Karpas-422 (cell line): ENCODE measurements around the gene ADAM15. TPM values are rescaled to one million over a fixed set of nuclear protein-coding genes. Genes with fewer than 3 reads are reported as not detected.
A peak's percentile ranks its signal among the peaks of the same experiment; 100 is the strongest.

Experiments
- DNase-seq: peaks from one replicate; pipeline ENCODE4 v3.0.0-alpha.2; 2015
- H2AFZ ChIP-seq: fragments of 200-600 bp; sonication (generic); 2 replicates; pipeline ENCODE4 v1.6.1; 2014; ENCODE audit warnings: antibody characterized with exemption, low read length, mixed read lengths
- H3K27ac ChIP-seq: fragments of 200-600 bp; sonication (generic); 2 replicates; pipeline ENCODE4 v1.5.1; 2014; ENCODE audit warnings: mild to moderate bottlenecking, low read length, moderate library complexity
- H3K27me3 ChIP-seq: fragments of 200-600 bp; sonication (generic); 2 replicates; pipeline ENCODE4 v1.6.1; 2014; ENCODE audit warnings: low read length, mixed read lengths
- H3K36me3 ChIP-seq: fragments of 200-600 bp; sonication (generic); 2 replicates; pipeline ENCODE4 v1.6.1; 2014; ENCODE audit warnings: low read length, mixed read lengths; ENCODE audit not compliant: insufficient read depth
- H3K4me1 ChIP-seq: fragments of 200-600 bp; sonication (generic); 2 replicates; pipeline ENCODE4 v1.6.1; 2014; ENCODE audit warnings: mild to moderate bottlenecking, low read length, mixed read lengths
- H3K4me2 ChIP-seq: fragments of 200-600 bp; sonication (generic); 2 replicates; pipeline ENCODE4 v1.6.1; 2014; ENCODE audit warnings: low read length, low read depth, mild to moderate bottlenecking; ENCODE audit not compliant: poor library complexity, severe bottlenecking
- H3K4me3 ChIP-seq: fragments of 200-600 bp; sonication (generic); 2 replicates; pipeline ENCODE4 v1.5.1; 2014; ENCODE audit warnings: mild to moderate bottlenecking, antibody characterized with exemption, low read length, mixed read lengths
- H3K79me2 ChIP-seq: fragments of 200-600 bp; sonication (generic); 2 replicates; pipeline ENCODE4 v1.6.1; 2014; ENCODE audit warnings: mild to moderate bottlenecking, low read length, mixed read lengths
- H3K9ac ChIP-seq: fragments of 200-600 bp; sonication (generic); 2 replicates; pipeline ENCODE4 v1.6.0; 2014; ENCODE audit warnings: low read length
- H3K9me2 ChIP-seq: fragments of 200-600 bp; sonication (generic), shearing (Covaris generic); replicated peaks from 2 replicates; pipeline ENCODE4 v1.6.0; 2014; ENCODE audit warnings: mild to moderate bottlenecking, low read length, moderate library complexity; ENCODE audit not compliant: insufficient read depth
- H3K9me3 ChIP-seq: fragments of 300-700, 200-600 bp; sonication (generic); 2 replicates; pipeline ENCODE4 v1.6.1; 2014; ENCODE audit warnings: low read length, mixed read lengths
- H4K20me1 ChIP-seq: fragments of 200-600 bp; sonication (generic); 2 replicates; pipeline ENCODE4 v1.6.1; 2014; ENCODE audit warnings: mild to moderate bottlenecking, antibody characterized with exemption, low read length, low read depth; ENCODE audit not compliant: insufficient read depth
- total RNA-seq: library from RNA; depleted of rRNA; stranded (reverse); fragments of >200 nt; shearing (Covaris generic); gene quantifications from 2 replicates; pipeline ENCODE4 v1.2.3, GENCODE V29; 2014; ENCODE audit warnings: low replicate concordance

ADAM15 gene
- total RNA-seq, 1 experiment from 2014 or later = 33.6 TPM

- DNase-seq = no peak
- H3K9ac ChIP-seq = no peak overlapping the region
- no peaks in the 10 kb centered on the region for H3K79me2 ChIP-seq
- no peak overlapping the region for H2AFZ ChIP-seq
- no peak overlapping the region for H3K4me2 ChIP-seq
- no peak overlapping the region for H3K27ac ChIP-seq
- no peaks in the 10 kb centered on the region for H3K9me3 ChIP-seq
- 0 out of 2 replicates have a peak, but pooled peaks cover 8% of the 10 kb centered on the region for H4K20me1 ChIP-seq
- no peaks in the 10 kb centered on the region for H3K36me3 ChIP-seq
- H3K4me1 ChIP-seq = peaks cover 43% of the 10 kb centered on the region
- H3K9me2 ChIP-seq = no peaks in the 10 kb centered on the region
- H3K27me3 ChIP-seq = no peaks in the 10 kb centered on the region
- no peak overlapping the region for H3K4me3 ChIP-seq
Observed at GRCh38 chr1:155073377-155074242, 22.5 kb downstream of the ADAM15 start.

- no peak overlapping the region for H3K27ac ChIP-seq
- no peaks in the 10 kb centered on the region for H3K36me3 ChIP-seq
- H4K20me1 ChIP-seq = 0 out of 2 replicates have a peak, but pooled peaks cover 8% of the 10 kb centered on the region
- no peaks in the 10 kb centered on the region for H3K9me2 ChIP-seq
- H3K9ac ChIP-seq = no peak overlapping the region
- no peak for DNase-seq
- H3K79me2 ChIP-seq = no peaks in the 10 kb centered on the region
- H3K27me3 ChIP-seq = no peaks in the 10 kb centered on the region
- H2AFZ ChIP-seq = no peak overlapping the region
- no peaks in the 10 kb centered on the region for H3K9me3 ChIP-seq
- H3K4me3 ChIP-seq = no peak overlapping the region
- H3K4me2 ChIP-seq = no peak overlapping the region
- peaks cover 43% of the 10 kb centered on the region for H3K4me1 ChIP-seq
Observed at GRCh38 chr1:155075535-155075934, 24.4 kb downstream of the ADAM15 start.

GRCh38 chr1:155076371-155076770 is 25.3 kb downstream of the ADAM15 start:
- DNase-seq = no peak
- H3K4me1 ChIP-seq = peaks cover 43% of the 10 kb centered on the region
- 0 out of 2 replicates have a peak, but pooled peaks cover 8% of the 10 kb centered on the region for H4K20me1 ChIP-seq
- H3K4me3 ChIP-seq = no peak overlapping the region
- H3K36me3 ChIP-seq = no peaks in the 10 kb centered on the region
- H3K9me2 ChIP-seq = no peaks in the 10 kb centered on the region
- H2AFZ ChIP-seq = no peak overlapping the region
- H3K27ac ChIP-seq = no peak overlapping the region
- no peak overlapping the region for H3K4me2 ChIP-seq
- no peaks in the 10 kb centered on the region for H3K9me3 ChIP-seq
- H3K27me3 ChIP-seq = no peaks in the 10 kb centered on the region
- H3K9ac ChIP-seq = no peak overlapping the region
- no peaks in the 10 kb centered on the region for H3K79me2 ChIP-seq

- no peaks in the 10 kb centered on the region for H3K9me3 ChIP-seq
- H3K9ac ChIP-seq = no peak overlapping the region
- H4K20me1 ChIP-seq = 0 out of 2 replicates have a peak, but pooled peaks cover 6% of the 10 kb centered on the region
- H3K27me3 ChIP-seq = no peaks in the 10 kb centered on the region
- no peaks in the 10 kb centered on the region for H3K36me3 ChIP-seq
- no peaks in the 10 kb centered on the region for H3K9me2 ChIP-seq
- H3K4me3 ChIP-seq = no peak overlapping the region
- H3K27ac ChIP-seq = no peak overlapping the region
- H3K4me2 ChIP-seq = no peak overlapping the region
- H3K4me1 ChIP-seq = peaks cover 40% of the 10 kb centered on the region
- no peak for DNase-seq
- no peaks in the 10 kb centered on the region for H3K79me2 ChIP-seq
- no peak overlapping the region for H2AFZ ChIP-seq
Observed at GRCh38 chr1:155077346-155077745, 26.2 kb downstream of the ADAM15 start.

- H3K36me3 ChIP-seq = no peaks in the 10 kb centered on the region
- no peak for DNase-seq
- peak overlapping the region; percentile 78 for H3K4me2 ChIP-seq
- H3K9ac ChIP-seq = no peak overlapping the region
- 0 out of 2 replicates have a peak, but pooled peaks cover 3% of the 10 kb centered on the region for H4K20me1 ChIP-seq
- H3K27me3 ChIP-seq = no peaks in the 10 kb centered on the region
- H3K9me3 ChIP-seq = no peaks in the 10 kb centered on the region
- no peaks in the 10 kb centered on the region for H3K9me2 ChIP-seq
- no peak overlapping the region for H2AFZ ChIP-seq
- H3K79me2 ChIP-seq = no peaks in the 10 kb centered on the region
- peaks cover 43% of the 10 kb centered on the region for H3K4me1 ChIP-seq
- H3K4me3 ChIP-seq = no peak overlapping the region; the same call in 1 of the 2 replicates
- no peak overlapping the region for H3K27ac ChIP-seq
Observed at GRCh38 chr1:155077758-155078445, 26.8 kb downstream of the ADAM15 start.

GRCh38 chr1:155078469-155079209 is 27.5 kb downstream of the ADAM15 start, which contains the start of gene EFNA3:
Gene EFNA3, plus strand, starts transcription at chr1:155078837. Its CDS starts 105 bp downstream, at chr1:155078942.
- Histone ChIP-seq H3K9ac (peak within 1 kb of the TSS; percentile 62), H3K4me1 (peaks cover 51% of the 10 kb centered on the region), H3K9me3 (no peaks in the 10 kb centered on the region), H2AFZ (peak within 1 kb of the TSS; percentile 56; the same call in 1 of the 2 replicates), H4K20me1 (0 out of 2 replicates have a peak, but pooled peaks cover 3% of the 10 kb centered on the region), H3K4me2 (peak within 1 kb of the TSS; percentile 78), H3K36me3 (no peaks in the 10 kb centered on the region), H3K27me3 (no peaks in the 10 kb centered on the region), H3K9me2 (no peaks in the 10 kb centered on the region), H3K79me2 (no peaks in the 10 kb centered on the region), H3K4me3 (peak within 1 kb of the TSS; percentile 68), H3K27ac (no peak within 1 kb of the TSS)
- DNase-seq = peak; percentile 82

- Histone ChIP-seq H4K20me1 (0 out of 2 replicates have a peak, but pooled peaks cover 3% of the 10 kb centered on the region), H3K27me3 (no peaks in the 10 kb centered on the region), H3K79me2 (no peaks in the 10 kb centered on the region), H3K9me3 (no peaks in the 10 kb centered on the region), H3K9ac (peak overlapping the region; percentile 62), H3K27ac (no peak overlapping the region), H3K4me1 (peaks cover 56% of the 10 kb centered on the region), H3K36me3 (no peaks in the 10 kb centered on the region), H3K9me2 (no peaks in the 10 kb centered on the region), H2AFZ (peak overlapping the region; percentile 56; the same call in 1 of the 2 replicates), H3K4me2 (peak overlapping the region; percentile 78), H3K4me3 (peak overlapping the region; percentile 68)
- no peak for DNase-seq
Observed at GRCh38 chr1:155079210-155079486, 28.0 kb downstream of the ADAM15 start.
